GM19239 (cell line): ENCODE measurements around the gene PTPRCAP.
"Not testable (repeated sequence)": the region's sequence is repeated elsewhere in the genome, so short reads cannot be mapped to it uniquely, and the experiment has no call there.

Experiments used
- DNase-seq: peaks from one replicate; pipeline ENCODE4 v3.0.0; 2011; ENCODE audit warnings: low spot score; ENCODE audit not compliant: insufficient read length
- FAIRE-seq: peaks from 2 replicates; lab custom pipeline; 2011; peaks lifted over from hg19 to GRCh38; lab: Jason Lieb, UNC

PTPRCAP gene

DNA sequence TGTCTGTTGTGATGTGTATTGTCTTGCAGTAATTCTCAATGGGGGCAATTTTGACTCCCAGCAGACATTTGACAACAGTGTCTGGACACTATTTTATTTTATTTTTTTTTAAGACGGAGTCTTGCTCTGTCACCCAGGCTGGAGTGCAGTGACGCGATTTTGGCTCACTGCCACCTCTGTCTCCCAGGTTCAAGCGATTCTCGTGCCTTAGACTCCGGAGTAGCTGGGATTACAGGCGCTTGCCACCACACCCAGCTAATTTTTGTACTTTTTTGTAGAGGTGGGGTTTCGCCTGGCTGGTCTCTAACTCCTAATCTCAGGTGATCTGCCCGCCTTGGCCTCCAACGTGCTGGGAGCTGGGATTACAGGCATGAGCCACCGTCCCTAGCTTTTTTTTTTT is 7.8 kb downstream of the PTPRCAP start:
- DNase-seq: no peak
- no peak for FAIRE-seq

DNA sequence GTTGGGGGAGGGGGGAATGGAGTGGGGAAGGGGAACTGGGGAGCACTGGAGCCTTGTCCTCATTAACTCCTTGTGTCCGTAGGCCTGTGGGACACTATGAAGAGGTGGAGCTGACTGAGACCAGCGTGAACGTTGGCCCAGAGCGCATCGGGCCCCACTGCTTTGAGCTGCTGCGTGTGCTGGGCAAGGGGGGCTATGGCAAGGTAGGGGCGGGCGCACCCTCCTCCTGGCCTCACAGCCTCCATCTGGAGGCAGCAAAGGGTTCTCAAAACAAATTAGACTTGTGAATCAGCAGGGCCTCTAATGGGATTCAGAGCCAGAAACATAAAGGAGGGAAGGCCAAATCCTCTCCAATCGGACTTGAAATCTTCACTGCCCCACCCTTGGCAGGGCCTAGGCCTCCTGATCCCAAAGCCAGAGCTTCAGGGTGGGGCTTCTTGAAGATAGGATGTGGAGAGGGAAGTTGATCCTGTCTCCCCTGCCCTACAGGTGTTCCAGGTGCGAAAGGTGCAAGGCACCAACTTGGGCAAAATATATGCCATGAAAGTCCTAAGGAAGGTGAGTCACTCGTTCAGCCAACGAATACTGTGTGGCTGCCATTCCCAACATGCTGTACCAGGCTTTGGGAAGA is 8.3 kb downstream of the PTPRCAP start:
- FAIRE-seq (no peak), DNase-seq (no peak)

DNA sequence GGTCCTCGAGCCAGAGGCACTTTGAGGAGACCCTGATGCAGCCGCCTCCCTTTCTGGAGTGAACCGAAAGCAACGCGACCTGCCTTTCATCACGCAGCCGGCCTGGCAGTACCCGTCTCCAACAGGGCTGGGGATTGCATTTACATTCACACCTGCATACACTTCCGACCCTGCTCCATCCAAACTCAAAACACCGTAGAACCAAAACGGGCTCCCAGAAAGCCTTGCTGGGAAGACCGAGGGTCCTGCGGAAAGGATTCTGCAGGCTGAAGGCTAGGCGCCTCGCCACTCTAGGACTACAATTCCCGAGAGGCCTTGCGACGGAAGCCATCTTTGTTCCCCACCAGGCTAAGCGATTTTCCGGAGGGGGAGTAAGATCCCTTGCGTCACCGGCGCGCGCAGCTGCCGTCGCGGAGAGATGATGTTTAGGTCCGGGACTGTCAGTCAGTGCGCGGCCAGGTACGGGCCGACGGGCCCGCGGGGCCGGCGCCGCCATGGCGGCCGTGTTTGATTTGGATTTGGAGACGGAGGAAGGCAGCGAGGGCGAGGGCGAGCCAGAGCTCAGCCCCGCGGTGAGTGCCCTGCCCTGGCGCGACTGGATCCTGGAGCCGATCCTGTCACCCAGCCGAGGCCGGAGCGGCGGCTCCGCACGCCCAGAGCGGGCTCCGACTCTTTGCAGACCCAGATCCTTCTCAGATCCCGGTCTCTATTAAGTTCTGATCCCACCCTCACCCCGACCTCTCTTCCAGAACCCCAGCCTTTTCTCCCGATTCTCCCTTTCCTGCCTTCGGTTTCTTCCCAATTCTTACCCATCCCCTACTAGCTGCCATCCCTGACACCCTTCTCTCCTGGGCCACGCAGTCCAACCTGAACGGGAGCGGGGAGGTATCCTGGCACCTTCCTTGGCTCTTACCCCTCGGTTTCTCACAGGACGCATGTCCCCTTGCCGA is 9.2 kb downstream of the PTPRCAP start, which contains the start of gene RPS6KB2:
RPS6KB2 (plus strand) TSS at position 443 of the 950 bp plus-strand sequence; CDS start at position 495, 52 bp downstream.
- FAIRE-seq: peak; percentile 99

DNA sequence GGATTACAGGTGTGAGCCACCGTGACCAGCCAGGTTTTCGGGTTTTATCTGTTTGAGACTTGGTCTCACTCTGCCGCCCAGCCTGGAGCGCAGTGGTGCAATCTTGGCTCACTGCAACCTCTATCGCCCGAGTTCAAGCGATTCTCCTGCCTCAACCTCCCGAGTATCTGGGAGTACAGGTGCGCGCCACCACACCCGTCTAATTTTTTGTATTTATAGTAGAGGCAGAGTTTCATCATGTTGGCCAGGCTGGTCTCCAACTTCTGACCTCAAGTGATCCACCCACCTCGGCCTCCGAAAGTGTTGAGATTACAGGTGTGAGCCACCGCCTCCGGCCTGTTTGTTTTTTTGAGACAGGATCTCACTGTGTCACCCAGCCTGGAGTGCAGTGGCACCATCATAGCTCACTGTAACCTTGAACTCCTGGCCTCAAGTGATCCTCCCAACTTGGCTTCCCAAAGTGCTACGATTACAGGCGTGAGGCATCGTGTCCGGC is 10.1 kb downstream of the PTPRCAP start:
- FAIRE-seq, DNase-seq: not testable (repeated sequence)

More for the DNA sequence above, 9.2 kb downstream of the PTPRCAP start, which contains the start of gene RPS6KB2:
- peak; percentile 99 for DNase-seq

DNA sequence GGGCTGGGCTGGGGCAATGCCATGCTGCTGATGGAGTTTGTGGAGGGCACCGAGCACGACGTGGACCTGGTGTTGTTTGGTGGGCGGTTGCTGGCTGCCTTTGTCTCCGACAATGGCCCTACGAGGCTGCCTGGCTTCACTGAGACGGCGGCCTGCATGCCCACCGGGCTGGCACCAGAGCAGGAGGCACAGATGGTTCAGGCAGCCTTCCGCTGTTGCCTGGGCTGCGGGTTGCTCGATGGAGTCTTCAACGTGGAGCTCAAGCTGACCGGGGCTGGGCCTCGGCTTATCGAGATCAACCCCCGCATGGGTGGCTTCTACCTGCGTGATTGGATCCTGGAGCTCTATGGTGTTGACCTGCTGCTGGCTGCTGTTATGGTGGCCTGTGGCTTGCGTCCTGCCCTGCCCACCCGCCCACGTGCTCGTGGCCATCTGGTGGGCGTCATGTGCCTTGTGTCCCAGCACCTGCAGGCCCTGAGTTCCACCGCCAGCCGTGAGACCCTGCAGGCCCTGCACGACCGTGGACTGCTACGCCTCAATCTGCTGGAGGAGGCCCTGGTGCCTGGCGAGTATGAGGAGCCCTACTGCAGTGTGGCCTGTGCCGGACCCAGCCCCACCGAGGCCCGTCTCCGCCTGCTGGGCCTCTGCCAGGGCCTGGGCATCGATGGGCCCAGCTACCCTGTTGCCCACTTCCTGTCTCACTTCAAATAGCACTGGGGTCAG is 13.4 kb downstream of the PTPRCAP start:
- FAIRE-seq: no peak
- DNase-seq: no peak

DNA sequence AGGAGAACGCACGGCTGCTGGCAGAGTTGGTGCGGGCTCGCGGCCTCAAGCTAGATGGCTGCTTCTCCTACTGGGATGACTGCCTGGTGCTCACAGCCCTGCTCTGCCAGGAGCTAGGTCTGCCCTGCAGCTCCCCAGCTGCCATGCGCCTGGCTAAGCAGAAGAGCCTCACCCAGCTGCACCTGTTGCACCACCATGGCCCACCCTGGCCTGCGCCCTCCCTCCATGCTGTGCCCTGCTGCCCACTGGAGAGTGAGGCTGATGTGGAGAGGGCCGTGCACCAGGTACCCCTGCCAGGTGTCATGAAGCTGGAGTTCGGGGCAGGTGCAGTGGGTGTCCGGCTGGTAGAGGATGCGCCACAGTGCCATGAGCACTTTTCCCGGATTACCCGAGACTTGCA is 14.0 kb downstream of the PTPRCAP start:
- DNase-seq (no peak), FAIRE-seq (no peak)

DNA sequence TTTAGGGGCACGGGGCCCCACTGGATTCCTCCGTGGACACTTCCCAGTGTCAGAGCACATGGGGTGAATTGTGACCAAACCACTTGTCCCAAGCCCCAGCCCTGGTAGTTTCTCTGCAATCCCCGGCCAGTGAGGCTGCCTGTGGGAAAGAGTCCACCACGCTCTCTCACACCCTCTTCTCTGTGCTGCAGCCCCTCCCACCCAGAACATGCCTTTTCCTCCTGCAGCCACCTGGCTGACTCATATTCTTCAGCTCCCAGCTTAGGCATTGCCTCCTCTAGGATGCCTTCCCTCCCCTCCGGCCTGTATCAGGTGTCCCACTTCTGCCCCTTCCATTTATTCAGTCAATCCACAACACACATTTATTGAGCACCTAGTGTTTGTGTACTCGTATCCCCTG is 14.6 kb downstream of the PTPRCAP start:
- FAIRE-seq (no peak), DNase-seq (no peak)

DNA sequence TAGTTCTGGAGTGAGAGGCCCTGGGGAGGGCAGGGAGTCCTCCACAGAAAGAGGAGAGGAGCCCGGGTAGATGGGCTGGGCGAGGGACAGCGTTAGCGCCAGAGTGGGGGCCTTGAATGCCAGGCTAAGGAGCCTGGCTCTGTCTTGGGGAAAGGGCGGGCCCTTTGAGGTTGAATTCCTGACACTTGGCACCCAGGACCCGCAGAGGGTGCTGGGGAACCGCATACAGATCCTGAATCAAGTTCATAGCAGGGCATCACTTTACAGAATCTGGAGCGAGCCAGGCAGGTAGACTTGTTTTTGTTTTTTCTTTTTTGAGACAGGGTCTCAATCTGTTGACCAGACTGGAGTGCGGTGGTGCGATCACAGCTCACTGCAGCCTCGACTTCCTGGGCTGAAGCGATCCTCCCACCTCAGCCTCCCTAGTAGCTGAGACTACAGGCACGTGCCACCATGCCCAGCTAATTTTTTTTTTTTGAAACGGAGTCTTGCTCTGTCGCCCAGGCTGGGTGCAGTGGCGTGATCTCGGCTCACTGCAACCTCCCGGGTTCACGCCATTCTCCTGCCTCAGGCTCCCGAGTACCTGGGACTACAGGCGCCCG is 16.0 kb downstream of the PTPRCAP start:
- DNase-seq (no peak), FAIRE-seq (no peak)

DNA sequence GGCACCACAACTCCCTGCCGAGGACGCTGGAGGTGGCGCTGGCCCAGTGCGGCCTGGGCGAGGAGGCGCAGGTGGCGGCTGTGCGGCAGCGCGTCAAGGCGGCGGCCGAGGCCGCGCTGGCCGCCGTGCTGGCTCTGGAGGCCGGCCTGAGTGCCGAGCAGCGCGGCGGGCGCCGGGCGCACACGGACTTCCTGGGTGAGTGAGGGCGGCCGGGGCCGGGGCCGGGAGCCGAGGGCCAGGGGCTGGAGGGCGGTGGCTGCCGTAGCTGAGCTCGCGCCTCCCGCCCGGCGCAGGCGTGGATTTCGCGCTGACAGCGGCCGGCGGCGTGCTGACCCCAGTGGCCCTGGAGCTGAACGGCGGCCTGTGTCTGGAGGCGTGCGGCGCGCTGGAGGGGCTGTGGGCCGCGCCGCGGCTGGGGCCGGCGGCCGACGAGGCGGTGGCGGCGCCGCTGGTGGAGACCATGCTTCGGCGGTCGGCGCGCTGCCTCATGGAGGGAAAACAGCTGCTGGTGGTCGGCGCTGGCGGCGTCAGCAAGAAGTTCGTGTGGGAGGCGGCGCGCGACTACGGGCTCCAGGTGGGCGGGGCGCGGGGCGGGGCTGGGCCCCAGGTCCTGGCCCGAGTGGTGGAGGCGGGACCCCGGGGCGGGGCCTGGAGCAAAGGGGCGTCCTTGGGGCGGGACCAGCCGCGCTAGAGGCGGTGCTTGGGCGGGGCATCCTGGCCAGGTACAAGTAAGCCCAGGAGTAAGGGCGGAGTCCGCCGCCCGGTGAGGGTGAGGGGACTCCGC is 16.6 kb downstream of the PTPRCAP start:
- DNase-seq (peak; percentile 99), FAIRE-seq (peak; percentile 82)

DNA sequence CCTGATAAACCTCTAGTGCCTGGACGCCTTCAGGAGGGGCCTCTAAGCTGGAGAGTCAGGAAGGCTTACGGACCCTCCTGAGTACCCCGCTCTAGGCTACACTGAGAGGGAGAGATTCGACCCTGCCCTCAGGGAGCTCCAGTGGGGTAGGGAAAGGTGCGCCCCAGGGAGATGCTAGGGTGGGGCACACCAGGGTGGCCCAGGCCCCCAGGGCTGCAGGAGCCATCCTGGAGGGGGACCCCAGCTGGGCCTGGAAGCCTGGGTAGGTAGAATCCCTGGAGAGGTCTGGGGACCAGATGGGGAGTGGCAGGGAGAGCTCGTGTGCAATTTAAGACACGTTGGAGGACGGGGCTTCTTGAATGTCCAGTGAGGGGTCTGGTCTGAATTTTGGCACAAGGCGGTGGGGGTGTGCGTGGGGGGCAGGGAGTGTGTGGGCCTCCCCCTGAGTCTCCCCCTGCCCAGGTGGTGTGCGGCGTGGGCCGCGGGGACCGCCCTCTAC is 17.3 kb downstream of the PTPRCAP start:
- FAIRE-seq (peak; percentile 23), DNase-seq (no peak)

DNA sequence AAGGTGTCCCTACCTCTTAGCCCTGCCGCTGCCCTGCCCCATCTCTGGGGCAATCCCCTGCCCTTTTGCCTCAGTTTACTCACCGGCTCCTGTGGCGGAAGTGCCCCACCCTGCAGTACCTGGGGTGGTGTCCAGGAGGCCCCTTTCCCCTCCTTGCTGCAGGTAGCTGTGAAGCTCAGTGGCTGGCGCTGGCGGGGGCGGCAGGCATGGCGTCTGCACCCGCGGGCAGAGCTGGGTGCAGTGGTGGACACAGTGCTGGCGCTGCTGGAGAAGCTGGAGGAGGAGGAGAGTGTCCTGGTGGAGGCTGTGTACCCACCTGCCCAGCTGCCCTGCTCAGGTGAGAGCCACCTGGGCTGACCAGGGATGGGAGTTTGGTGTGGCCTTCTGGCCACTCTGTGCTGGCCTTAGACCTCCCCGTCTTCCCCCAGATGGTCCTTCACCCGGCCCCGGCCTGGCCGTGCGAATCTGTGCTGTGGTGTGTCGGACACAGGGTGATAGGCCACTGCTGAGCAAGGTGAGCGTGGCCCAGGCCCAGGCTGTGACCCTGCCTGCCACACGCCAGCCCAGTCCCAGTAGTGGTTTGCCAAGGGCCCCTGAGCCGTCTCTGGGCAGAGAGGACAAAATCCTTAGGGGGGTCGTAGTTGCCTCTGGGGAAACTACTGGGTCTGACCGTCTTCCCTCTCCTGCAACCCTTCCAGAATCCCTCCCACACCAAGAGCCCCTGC is 18.0 kb downstream of the PTPRCAP start:
- DNase-seq: no peak
- FAIRE-seq: no peak

DNA sequence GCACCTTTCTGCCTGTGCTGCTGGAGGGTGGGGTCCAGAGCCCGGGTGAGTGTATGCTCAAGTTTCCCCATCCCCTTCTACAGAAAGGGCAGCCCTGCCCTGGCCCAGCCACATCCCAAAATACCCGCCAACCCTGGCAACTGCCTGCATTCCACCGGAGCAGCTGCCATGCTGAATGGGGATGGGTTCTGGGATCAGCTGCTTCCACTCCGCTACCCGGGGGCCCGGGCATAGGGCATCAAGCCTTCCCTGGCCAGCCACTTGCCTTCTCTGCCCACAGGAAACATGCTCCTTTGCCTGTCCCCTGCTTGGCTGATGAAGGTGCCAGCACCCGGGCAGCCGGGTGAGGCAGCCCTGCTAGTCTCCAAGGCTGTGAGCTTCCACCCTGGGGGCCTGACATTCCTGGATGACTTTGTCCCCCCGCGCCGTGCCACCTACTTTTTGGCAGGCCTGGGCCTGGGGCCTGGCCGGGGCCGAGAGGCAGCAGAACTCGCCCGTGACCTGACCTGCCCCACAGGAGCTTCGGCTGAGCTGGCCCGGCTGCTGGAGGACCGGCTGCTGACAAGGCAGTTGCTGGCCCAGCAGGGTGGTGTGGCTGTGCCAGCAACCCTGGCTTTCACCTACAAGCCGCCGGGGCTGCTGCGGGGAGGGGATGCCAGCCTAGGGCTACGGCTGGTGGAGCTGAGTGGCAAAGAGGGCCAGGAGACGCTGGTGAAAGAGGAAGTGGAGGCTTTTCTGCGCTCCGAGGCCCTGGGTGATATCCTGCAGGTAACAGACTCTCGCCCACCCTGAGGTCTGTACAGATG is 18.8 kb downstream of the PTPRCAP start:
- FAIRE-seq: no peak

DNA sequence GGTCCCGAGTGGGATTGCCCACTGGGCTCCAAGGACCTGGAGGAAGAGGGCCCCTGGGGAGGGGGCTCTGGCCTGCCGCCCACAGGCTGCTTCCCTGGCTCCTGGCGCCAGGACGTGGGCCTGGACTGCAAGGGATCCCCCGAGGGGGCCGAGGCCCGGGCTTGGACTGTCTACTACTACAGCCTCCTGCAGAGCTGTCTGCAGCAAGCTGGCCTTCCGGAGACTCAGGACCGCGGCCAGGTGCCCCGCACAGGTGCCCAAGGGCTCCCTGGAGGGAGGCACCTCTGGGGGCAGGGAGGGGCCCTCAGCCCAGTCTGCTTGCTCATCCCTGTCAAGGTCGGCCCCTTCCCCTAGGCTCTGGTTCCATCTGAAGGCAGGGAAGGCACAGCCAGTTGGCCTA is 20.1 kb downstream of the PTPRCAP start:
- DNase-seq: no peak

More for the DNA sequence above, 18.8 kb downstream of the PTPRCAP start:
- DNase-seq: no peak

DNA sequence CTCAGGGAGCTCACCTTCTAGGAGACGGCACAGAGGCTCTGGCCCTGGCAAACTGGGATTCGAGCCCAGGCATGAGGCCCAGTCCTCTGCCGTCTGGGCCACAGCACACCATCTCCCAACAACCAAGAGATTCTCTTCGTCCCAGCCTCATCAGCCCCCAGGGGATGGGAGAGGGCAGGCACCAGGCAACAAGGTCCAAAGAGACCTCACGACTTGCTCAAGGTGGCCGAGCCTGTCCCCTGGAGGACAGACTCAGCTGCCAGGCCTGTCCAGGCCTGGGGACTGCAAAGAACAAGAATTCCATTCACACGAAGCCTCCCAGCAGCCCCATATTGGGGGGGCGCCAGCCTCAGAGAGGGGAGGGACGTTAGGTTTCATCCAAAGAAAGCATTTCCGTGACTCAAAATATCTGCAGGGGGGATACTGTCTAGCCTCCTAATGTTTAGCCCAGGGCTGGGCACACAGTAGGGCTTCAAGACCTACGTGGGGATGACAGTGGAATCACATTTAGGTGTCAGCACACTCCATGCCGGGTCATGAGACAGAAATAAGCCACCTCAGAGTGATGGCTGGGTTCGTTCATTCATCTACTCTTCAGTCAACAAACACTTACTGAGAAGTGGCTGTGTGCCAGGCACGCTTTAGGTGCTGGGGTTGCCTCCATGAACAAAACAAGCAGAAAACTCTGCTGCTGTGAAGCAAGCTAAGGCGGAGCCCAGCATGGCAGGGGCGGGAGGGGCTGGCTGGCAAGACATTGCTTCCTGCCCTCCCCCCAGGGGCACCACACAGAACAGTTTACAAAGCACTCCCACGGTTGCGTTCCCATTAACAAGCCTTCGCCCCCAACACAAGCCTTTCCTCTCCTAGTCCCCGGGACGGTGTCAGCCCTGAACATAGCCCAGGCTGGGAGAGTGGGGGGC is 20.8 kb downstream of the PTPRCAP start:
- FAIRE-seq (no peak), DNase-seq (no peak)

More for the DNA sequence above, 20.1 kb downstream of the PTPRCAP start:
- no peak for FAIRE-seq

DNA sequence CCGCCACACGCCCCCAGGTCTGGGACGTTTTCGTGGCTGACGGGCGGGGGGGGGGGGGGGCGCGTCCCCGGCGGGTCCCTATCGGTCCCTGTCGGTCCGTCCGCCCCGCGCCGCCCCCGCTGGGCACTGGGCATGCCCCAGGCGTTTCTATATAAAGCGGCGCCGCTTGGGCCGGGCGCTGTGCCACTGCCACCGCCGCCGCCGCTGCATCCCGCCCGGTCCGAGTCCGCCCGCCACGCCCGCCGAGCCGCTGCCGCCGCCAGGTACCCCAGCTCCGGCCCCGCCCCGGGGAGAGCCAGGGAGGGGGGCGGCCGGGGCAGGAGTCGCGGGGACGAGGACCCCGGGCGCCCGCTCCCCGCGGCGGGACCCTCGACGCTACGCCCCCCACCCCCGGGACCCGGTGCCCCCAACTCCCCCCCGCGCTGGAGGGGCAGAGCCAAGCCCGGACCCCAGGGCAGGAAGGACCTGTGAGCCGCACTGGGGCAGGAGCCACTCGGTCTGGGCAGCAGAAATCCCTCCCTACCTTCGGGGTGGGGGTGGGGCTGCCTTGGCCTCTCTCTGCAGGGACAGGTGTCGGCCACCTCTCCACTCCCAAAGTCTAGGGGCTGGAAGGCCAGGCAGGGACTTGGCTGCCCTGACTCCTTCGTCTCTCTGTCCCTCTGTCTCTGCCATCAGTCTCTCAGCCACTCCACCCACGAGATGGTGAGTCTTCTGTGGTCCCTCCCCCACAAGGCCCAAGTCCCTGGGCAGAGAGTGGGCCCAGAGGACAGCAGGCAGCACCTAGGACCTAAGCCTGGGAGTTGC is 21.8 kb downstream of the PTPRCAP start, which contains the start of gene CARNS1:
CARNS1 (plus strand) TSS at position 178 of the 804 bp plus-strand sequence; CDS start at position 700, 522 bp downstream.
- FAIRE-seq (no peak), DNase-seq (no peak)
